Measurements from ENCODE around the gene MYO1H. TPM values are rescaled to one million over a fixed set of nuclear protein-coding genes. Genes with fewer than 3 reads are reported as not detected.
"Not testable (repeated sequence)": the region's sequence is repeated elsewhere in the genome, so short reads cannot be mapped to it uniquely, and the experiment has no call there.

MYO1H gene
- total RNA-seq, 1 experiment from 2014 or later = not detected

DNA sequence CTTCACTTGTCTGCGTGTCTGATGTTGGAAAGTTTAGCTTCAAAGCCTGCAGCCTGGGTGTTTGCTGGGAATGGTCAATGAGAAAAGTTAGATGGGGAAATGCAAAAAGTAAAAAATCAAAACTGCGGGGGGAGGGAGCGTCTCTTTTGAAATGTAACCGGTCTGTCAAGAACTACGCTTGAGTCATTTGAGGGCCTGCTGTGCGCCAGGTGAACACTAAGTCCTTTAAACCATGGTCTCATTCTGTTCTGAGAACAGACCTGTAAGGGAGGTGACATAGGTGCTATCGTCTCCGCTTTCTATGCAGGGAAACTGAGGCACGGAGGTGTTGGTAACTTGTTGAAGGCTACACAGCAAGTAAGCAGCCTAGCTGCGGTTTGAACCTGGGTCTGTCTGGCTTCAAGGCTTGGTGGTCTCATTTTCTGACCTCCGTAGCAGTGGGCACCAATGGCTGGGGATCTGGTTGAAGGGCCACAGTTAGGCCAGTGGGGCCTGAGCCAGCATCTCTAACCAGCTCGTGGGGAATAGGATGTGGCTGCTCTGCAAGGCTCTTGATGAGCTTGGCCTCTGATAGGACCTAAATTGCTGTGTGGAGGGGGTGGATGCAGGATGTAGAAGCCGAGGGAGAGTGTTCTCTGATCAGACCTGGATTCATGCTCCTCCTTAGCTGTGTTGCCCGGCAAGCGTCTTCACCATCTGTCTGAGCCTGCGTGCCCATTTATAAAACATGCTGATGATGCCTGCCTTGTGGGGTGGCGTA lies 87.9 kb downstream of the MYO1H start:
- intact Hi-C loops (cut with micrococcal nuclease) = no loop called here
- no peaks in the 10 kb centered on the region for H3K9me3 Mint-ChIP-seq (ENCODE audit: unreplicated experiment)
- POLR2A ChIA-PET = interaction anchor here (1.3 to 3.3 kb wide), 2 partner anchors 27 to 42 kb away, joined by 5 to 14 read pairs; partner anchors contain the start of genes KCTD10 and UBE3B

DNA sequence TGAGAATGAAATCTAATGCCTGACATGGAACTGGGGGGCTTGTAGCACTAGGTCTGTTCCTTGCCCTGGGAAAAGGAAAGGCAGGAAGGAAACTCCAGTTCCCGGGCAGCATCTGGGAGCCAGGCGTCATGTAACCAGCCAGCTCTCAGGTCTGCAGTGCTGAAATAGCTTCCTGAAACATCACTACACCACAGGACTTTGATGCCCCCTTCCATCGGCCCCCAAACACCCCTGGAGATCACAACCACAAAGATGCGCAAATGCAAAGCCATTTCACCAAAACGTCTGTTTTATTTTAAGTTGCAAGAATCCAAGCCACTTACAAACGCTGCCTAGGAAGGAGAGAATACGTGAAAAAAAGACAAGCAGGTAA lies 88.5 kb downstream of the MYO1H start:
- Mint-ChIP-seq H3K9me3 (ENCODE audit: unreplicated experiment) (no peaks in the 10 kb centered on the region), H3K36me3 (ENCODE audit: insufficient read depth, unreplicated experiment) (no peaks in the 10 kb centered on the region), H3K27ac (ENCODE audit: low read depth, unreplicated experiment) (no peak overlapping the region), H3K4me3 (ENCODE audit: unreplicated experiment) (no peak overlapping the region), H3K4me1 (ENCODE audit: insufficient read depth, unreplicated experiment) (peaks cover 7% of the 10 kb centered on the region), H3K27me3 (ENCODE audit: insufficient read depth, unreplicated experiment) (no peaks in the 10 kb centered on the region)
- CTCF ChIA-PET = interaction anchor here (1.3 to 1.5 kb wide), 3 partner anchors 8 to 172 kb away, joined by 5 read pairs; no protein-coding TSS in a partner anchor
- TF ChIP-seq, protein P1, sequence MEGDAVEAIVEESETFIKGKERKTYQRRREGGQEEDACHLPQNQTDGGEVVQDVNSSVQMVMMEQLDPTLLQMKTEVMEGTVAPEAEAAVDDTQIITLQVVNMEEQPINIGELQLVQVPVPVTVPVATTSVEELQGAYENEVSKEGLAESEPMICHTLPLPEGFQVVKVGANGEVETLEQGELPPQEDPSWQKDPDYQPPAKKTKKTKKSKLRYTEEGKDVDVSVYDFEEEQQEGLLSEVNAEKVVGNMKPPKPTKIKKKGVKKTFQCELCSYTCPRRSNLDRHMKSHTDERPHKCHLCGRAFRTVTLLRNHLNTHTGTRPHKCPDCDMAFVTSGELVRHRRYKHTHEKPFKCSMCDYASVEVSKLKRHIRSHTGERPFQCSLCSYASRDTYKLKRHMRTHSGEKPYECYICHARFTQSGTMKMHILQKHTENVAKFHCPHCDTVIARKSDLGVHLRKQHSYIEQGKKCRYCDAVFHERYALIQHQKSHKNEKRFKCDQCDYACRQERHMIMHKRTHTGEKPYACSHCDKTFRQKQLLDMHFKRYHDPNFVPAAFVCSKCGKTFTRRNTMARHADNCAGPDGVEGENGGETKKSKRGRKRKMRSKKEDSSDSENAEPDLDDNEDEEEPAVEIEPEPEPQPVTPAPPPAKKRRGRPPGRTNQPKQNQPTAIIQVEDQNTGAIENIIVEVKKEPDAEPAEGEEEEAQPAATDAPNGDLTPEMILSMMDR (IDR thresholded peaks at IDR 0.05; ENCODE audit: unreplicated experiment) = no peak
- intact Hi-C loops (cut with micrococcal nuclease) = no loop called here
- DNase-seq (ENCODE audit: unreplicated experiment) = no peak
- BruUV-seq (replicated peaks) = no TSS peak
- POLR2A ChIA-PET = interaction anchor here (1.3 kb wide), 1 partner anchor 26 kb away, joined by 5 read pairs; no protein-coding TSS in a partner anchor

More for the DNA sequence above, 87.9 kb downstream of the MYO1H start:
- no peak for DNase-seq (ENCODE audit: unreplicated experiment)
- CTCF ChIA-PET = interaction anchor here (0.6 to 3.3 kb wide), 4 partner anchors 7 to 187 kb away, joined by 3 to 22 read pairs (median 4); no protein-coding TSS in a partner anchor
- Mint-ChIP-seq H3K27ac (ENCODE audit: low read depth, unreplicated experiment) (no peak overlapping the region), H3K4me3 (ENCODE audit: unreplicated experiment) (no peak overlapping the region), H3K27me3 (ENCODE audit: insufficient read depth, unreplicated experiment) (no peaks in the 10 kb centered on the region), H3K4me1 (ENCODE audit: insufficient read depth, unreplicated experiment) (peaks cover 7% of the 10 kb centered on the region), H3K36me3 (ENCODE audit: insufficient read depth, unreplicated experiment) (no peaks in the 10 kb centered on the region)
- TF ChIP-seq, protein P1 (IDR thresholded peaks at IDR 0.05; ENCODE audit: unreplicated experiment) = no peak
- BruUV-seq (replicated peaks) = no TSS peak

DNA sequence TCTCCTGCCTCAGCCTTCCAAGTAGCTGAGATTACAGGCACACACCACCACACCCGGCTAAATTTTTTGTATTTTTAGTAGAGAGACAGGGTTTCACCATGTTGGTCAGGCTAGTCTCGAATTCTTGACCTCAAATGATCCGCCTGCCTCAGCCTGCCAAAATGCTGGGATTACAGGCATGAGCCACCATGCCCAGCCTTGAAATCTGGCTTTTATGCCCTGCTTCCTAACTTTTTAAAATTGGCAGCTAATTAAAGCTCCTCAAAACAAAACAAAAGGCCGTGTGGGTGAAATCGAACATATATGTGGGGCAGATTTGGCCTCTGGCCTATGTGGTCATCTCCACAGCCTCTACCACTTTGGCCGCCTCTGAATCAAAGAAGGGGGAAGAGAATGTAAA lies 91.5 kb downstream of the MYO1H start:
- H3K27ac Mint-ChIP-seq (ENCODE audit: low read depth, unreplicated experiment) = no peak overlapping the region
- intact Hi-C loops (cut with micrococcal nuclease) = no loop called here
- TF ChIP-seq, protein P1 (IDR thresholded peaks at IDR 0.05; ENCODE audit: unreplicated experiment) = no peak
- no peaks in the 10 kb centered on the region for H3K9me3 Mint-ChIP-seq (ENCODE audit: unreplicated experiment)
- no peak overlapping the region for H3K4me3 Mint-ChIP-seq (ENCODE audit: unreplicated experiment)
- no TSS peak for BruUV-seq (replicated peaks)
- peaks cover 12% of the 10 kb centered on the region for H3K36me3 Mint-ChIP-seq (ENCODE audit: insufficient read depth, unreplicated experiment)
- POLR2A ChIA-PET = interaction anchor here (1.3 kb wide), 1 partner anchor 11 kb away, joined by 3 read pairs; no protein-coding TSS in a partner anchor
- DNase-seq (ENCODE audit: unreplicated experiment) = no peak
- H3K4me1 Mint-ChIP-seq (ENCODE audit: insufficient read depth, unreplicated experiment) = peaks cover 4% of the 10 kb centered on the region
- CTCF ChIA-PET = interaction anchor here (0.7 to 1.0 kb wide), 3 partner anchors 11 to 215 kb away, joined by 3 to 5 read pairs (median 3); no protein-coding TSS in a partner anchor
- no peaks in the 10 kb centered on the region for H3K27me3 Mint-ChIP-seq (ENCODE audit: insufficient read depth, unreplicated experiment)

DNA sequence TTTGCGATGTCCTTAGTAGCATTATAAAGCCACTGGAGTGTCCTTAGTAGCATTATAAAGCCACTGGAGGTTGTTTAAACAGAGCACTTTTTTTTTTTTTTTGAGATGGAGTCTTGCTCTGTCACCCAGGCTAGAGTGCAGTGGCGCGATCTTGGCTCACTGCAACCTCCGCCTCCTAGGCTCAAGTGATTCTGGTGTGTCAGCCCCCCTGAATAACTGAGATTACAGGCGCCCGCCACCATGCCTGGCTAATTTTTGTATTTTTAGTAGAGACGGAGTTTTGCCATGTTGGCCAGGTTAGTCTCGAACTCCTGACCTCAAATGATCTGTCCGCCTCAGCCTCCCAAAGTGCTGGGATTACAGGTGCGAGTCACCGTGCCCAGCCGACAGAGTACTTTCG lies 92.3 kb downstream of the MYO1H start:
- CTCF ChIA-PET = interaction anchor here (0.9 kb wide), 1 partner anchor 30 kb away, joined by 3 read pairs; no protein-coding TSS in a partner anchor
- H3K27ac Mint-ChIP-seq (ENCODE audit: low read depth, unreplicated experiment); BruUV-seq (replicated peaks); H3K9me3 Mint-ChIP-seq (ENCODE audit: unreplicated experiment); H3K27me3 Mint-ChIP-seq (ENCODE audit: insufficient read depth, unreplicated experiment); H3K4me1 Mint-ChIP-seq (ENCODE audit: insufficient read depth, unreplicated experiment); H3K4me3 Mint-ChIP-seq (ENCODE audit: unreplicated experiment); DNase-seq (ENCODE audit: unreplicated experiment); intact Hi-C loops (cut with micrococcal nuclease): not testable (repeated sequence)
- peaks cover 18% of the 10 kb centered on the region for H3K36me3 Mint-ChIP-seq (ENCODE audit: insufficient read depth, unreplicated experiment)
- POLR2A ChIA-PET = interaction anchor here (1.3 kb wide), 1 partner anchor 10 kb away, joined by 3 read pairs; no protein-coding TSS in a partner anchor

Measured in MCF 10A (cell line).